Measurements from ENCODE around the gene TADA1.
"Not testable (repeated sequence)": the region's sequence is repeated elsewhere in the genome, so short reads cannot be mapped to it uniquely, and the experiment has no call there.

The TADA1 gene

DNA sequence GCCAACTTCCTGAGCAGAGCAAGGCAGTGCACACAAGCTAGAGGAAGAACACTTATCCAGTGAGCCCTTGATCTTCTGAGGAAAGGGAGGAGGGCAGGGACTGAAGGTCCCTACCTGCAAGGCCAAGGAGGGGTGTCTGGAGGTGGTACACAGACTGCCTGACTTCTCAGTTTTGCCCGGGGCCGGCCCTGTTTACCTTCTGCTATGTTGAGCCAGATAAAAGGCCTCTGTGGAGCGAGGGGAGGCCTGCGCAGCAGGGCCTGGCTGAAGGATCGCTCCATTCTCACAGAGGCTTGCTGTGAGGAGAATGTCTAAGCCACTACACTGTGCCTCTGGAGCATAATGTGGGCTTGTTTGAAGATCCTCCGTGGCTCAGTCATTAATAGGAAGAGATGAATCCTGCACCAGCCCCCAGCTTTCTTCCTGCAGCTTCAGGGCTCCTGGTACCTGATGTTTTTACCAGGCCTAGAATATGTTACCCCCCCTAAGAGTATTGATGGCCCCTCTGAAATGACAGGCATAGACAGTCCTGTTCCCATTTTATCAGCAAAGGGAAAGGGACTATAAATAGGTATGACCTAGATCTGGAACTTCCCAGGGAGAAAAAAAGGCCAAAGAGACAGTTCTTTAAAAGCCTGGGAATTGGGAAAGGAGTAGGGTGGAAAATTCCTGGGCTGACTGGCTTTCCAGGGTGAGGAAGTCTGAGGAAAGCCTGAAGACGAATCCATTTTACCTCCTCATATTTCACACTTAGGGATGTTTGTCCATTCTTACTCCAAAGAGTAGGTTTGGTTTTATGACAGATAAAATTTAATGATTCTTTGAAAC, 32.1 kb downstream of the TADA1 start:
- DNase-seq, result no peak

DNA sequence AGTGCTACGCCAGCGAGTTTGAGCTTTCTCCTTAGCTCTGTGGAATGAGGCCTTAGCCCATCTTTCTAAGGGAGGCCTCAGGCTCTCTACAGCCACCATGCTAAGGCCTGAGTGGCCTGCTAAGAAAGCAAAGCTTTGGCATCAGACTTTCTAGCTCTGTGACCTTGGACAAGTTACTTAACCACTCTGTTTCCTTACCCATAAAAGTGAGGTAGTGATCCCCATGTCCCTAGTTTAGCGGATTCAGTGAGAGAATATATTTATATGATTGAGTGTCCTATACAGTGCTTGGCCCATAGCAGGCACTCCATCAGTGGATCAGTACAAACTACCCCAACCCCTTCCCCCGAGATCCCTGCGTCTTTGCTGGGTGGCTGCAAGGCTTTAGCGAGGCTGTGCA, 32.7 kb downstream of the TADA1 start:
- no peak for DNase-seq

DNA sequence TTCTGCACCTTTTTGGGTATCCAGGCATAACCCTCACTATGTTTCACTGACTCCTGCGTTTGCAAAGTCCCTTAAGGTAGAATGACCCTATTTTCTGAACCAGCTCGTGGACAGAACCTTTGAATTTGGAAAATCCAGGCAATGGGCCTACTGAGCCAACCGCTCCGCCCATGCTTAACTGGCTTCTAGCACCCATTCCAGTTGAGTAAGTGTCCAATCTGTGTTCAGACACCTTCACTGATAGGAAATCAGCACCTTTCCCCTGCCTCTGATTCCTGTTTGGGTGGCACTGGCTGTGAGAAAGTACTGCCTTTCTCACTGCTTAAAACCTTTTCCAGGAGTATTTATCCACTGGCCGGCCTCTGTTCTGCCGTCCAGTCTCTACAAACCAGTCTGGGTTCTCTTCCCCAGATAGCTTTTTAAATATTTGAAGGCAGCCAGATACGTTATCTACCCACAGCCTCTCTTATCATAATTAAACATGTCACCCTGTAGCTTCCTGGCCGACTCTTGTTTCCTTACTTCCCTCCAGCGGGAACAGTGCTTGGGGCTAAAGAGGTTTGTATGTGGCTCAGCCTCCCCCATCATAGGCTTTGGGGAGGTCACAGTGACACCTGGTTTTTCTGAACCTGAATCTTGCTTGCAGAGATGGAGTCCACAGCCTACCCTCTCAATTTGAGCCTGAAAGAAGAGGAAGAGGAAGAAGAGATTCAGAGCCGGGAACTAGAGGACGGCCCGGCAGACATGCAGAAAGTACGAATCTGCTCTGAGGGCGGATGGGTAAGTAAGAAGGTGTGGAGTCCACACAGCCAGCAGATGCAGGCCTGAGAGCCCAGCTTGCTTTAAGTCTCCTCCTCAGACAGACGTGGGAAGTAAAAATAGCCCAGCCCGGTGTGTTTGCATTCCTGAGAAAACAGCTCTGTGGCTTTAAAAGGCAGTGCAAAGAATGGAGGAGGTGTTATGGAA, 35.5 kb downstream of the TADA1 start:
- DNase-seq, result peak; percentile 12

DNA sequence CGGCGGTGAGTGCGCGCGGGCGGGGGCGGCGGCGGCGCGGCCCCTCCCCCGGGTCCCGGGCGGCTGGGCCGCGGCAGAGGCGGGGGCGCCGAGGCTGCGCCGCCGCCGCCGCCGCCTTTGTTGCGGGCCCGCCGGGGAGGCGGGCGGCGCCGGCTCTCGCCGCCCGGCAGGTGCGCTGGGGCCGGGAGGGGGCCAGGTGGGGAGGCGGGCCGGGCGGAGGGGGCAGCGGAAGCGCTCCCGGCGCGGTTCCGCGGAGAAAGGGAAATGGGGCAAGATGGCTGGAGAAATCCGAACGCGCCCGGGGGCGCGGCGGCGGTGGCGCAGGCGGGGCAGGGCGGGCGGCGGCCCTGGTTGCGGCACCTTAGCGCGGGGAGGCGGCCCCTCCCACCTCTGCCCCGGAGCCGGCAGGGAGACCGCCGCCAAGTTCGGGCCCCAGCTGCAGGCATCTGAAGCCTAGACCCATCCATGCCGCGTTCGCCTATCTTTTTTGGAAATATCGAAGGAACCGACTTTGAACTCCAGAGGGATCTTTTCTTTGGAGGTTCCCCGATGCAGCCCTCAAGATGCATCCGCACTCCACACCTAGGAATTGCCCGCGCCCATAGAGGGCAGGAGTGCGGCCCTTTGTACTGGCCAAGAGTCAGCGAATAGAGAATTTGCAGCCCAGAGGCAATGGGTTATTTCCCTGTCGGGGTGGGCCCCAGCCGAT, 36.3 kb downstream of the TADA1 start:
- DNase-seq, result peak; percentile 28

DNA sequence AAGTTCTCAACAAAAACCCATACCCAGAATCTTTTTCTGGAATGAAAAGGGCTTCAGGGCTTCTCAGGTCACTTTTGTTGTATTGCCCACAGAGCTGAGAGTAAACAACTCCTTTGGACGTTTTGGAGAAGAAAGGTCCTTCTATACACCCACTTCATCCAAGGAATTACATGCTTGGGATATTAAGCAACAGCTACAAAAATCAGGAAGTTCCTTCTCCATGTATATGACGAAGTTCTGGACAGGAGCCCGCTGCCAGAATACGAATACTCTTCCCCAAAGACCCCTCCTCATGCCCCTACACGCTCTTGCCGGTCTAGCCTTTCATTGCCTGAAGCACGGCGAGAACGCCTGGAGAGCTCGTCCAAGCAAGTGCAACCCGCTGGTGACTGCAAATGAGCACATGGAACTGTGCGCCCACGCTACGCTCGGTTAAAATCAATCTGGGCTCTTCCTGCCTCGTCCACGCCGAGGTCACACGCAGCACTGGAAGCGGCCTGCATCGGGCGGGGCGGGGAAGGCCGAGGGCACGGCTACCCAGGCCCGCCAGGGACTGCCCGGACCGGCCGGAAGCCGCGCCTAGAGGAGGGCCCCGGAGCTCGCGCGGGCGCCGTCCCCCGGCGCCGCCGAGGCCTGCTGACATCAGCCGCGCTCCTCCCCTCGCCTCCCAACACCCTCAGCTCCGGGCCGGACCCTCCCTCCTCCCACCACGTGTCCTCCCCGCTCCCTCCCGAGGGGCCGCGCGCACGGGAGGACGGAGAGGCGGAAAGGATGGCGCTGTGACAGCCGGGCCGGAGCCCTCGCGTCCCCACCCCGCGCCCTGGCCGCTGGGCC, 37.1 kb downstream of the TADA1 start, which contains the start of gene POGK:
Gene POGK (plus strand): TSS at position 710 of the 834 bp plus-strand sequence. CDS start 1,482 bp downstream, outside the sequence.
- DNase-seq, result peak; percentile 90

DNA sequence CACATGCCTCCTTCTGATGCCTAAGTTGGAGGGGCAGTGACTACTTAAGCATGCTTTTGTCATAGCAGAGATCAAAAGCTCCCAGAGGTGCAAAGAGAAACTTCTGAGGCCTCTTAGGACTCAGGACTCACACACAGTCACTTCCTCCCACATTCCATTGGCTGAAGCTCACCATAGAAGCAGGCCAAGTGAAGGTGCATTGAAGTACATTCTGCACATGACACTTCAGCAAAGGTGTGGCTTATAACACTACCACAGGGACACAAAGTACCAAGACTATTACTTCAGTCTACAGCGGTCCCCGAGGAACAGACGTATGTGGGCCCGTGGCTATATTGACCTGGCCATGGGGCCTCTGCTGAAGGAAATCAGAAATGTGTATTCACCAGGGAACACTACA, 39.3 kb downstream of the TADA1 start:
- no peak for DNase-seq

DNA sequence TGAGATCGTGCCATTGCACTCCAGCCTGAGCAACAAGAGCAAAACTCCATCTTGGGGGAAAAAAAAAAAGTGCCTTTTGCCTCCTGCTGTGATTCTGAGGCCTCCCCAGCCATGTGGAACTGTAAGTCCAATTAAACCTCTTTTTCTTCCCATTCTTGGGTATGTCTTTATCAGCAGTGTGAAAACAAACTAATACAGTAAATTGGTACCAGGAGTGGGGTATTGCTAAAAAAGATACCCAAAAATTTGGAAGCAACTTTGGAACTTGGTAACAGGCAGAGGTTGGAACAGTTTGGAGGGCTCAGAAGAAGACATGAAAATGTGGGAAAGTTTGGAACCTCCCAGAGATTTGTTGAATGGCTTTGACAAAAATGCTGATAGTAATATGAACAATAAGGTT, 46.3 kb downstream of the TADA1 start:
- not testable (repeated sequence) for DNase-seq

DNA sequence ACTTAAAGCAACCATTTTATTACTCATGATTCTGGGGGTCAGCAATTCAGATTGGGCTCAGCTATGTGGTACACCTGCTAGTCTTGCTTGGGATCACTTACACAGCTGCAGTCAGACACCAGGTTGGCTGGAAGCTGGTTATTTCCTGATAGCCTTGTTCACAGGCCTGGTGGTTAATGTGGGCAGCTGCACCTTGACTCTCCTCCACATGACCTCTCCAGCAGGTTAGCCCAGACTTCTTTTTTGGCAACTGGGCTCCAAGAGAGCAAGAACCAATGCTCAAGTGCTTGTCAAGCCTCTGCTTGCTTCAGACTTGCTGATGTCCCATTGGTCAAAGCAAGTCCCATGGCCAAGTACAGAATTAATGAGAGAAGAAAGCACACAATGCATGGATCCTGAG, 48.6 kb downstream of the TADA1 start:
- DNase-seq, result no peak

DNA sequence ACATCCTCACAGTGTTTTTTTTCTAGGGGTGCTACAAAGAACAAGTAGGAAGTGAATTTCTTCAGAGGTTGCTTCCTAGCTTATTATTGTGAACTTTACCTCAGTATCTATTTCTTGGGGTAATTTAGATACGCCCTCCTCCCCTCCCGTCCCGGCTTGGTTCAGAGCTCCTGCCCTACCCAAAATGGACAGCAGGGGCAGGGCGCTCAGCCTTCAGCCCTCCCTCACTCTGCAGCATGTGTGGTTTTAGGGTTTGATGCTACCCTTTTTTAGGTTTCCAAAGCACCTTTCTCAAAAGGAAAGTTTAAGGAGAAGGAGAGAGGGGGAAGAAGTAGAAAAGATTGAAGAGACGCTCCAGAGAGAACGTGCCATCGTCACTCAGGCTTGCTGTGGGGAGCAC, 53.7 kb downstream of the TADA1 start:
- no peak for DNase-seq

DNA sequence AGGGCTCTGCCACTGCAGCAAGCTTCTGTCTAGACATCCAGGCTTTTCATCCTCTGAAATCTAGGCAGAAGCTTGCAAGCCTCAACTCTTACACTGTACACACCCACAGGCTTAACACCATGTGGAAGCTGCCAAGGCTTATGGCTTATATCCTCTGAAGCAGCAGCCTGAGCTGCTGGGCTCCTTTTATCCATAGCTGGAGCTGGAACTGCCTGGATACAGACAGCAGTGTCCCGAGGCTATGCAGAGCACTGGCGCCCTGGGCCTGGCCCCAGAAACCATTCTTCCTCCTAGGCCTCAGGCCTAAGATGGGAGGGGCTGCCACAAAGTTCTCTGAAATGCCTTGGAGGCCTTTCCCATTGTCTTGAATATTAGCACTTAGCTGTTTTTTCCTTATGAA, 56.1 kb downstream of the TADA1 start:
- no peak for DNase-seq

DNA sequence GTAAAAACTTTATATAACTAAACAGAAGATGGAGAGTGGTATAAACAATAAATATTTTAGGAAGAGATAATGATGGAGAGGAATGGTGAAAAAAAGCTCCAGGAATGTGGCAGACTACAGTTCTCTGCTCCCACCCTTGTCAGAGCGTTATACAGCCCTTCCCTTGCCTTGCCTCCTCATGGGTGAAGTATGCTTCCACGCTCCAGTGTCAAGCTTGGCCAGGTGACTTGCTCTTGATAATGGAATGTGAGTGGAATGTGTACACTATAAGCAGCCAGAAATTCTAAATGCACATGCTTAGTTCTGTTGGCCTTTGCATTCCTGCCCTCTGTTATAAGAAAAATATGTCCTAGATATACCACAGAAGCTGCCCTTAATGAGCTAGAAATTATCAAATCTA, 61.5 kb downstream of the TADA1 start:
- DNase-seq, result peak; percentile 1

DNA sequence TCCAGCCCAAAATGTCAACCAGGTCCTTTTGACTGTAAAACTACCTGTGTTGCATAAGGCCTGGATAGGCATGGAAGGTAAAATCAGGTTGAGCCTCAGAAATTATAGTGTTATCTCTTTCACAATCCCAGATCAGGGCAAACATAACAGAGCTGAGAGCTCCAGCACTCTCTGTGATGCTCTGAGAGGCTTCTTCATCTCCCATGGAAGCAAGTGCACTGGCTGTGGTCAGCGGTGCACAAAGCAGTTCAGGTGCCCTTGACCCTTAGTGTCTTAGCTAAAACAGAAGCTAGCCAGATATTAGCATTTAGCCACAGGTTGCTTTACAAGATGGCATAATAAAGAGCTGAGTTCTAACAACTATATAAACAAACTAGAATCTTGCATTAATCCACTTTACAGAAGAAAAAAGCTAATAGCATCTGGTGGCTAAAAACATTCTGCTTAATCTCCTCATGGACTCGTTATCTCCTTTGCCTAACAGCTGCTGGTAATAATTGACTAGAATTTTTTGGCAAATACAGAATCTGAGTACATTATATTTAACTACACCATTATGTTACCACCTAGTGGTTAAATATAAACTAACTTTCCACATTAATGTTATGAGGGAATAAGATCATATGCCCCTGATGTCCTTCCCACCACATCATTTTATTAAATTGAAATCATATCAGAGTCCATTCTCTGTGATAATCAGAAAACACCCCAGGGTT, 62.4 kb downstream of the TADA1 start:
- no peak for DNase-seq

DNA sequence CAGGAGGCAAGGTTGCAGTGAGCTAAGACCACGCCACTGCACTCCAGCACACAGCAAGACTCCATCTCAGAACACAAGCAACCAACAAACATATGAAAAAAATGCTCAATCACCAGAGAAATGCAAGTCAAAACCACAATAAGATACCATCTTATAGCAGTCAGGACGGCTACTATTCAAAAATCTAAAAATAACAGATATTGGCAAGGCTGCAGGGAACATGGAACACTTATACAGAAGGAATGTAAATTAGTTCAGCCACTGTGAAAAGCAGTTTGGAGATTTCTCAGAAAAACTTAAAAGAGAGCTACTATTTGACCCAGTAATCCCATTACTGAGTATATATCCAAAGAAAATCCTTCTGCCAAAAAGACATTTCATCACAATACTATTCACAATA, 64.4 kb downstream of the TADA1 start:
- DNase-seq, result peak; percentile 6

DNA sequence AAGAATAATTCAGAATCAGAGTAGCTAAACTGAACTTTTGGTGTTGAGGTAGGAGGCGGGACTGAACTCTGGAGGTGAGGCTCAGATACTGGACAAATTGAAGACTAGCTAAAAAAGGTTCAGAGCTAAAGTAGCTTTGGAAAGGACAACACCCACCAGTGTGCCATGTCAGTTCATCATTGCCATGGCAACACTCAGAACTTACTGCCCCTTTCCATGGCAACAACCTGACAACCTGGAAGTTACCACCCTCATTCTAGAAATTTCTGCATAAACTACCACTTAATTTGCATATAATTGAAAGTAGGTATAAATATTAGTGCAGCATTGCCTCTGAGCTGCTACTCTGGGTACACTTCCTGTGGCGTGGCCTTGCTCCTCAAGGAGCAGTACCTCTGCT, 67.1 kb downstream of the TADA1 start:
- DNase-seq, result no peak

All from fibroblast of skin of abdomen (primary cell).